ENCODE results near the gene MRGPRX3. TPM values are rescaled to one million over a fixed set of nuclear protein-coding genes. Genes with fewer than 3 reads are reported as not detected.

MRGPRX3 gene
- total RNA-seq, result not detected in 2 replicates

GRCh38 chr11:18132341-18132740 lies at the start of gene MRGPRX3:
MRGPRX3 (plus strand) TSS chr11:18132571; CDS start chr11:18137203, 4,632 bp downstream.

GRCh38 chr11:18105802-18106574 lies 26.4 kb upstream of the MRGPRX3 start, which contains the start of gene SAAL1:
SAAL1 (minus strand) TSS chr11:18106082; CDS start chr11:18106041, 41 bp downstream.

GRCh38 chr11:18172666-18173065 lies 40.3 kb downstream of the MRGPRX3 start, which contains the start of gene MRGPRX4:
MRGPRX4 (plus strand) TSS chr11:18172837; CDS start chr11:18173257, 420 bp downstream.

Other genes starting within 250 kb of the MRGPRX3 start
- 34.4 and 37.9 TPM in 2 replicates for gene SERGEF, start 119.5 kb upstream of the MRGPRX3 start, total RNA-seq
- gene TPH1, start 86.3 kb upstream of the MRGPRX3 start, total RNA-seq, result under 0.01 and 0.12 TPM in 2 replicates
- gene SAAL1, start 26.5 kb upstream of the MRGPRX3 start, total RNA-seq, result 10.0 and 11.9 TPM in 2 replicates
- not detected in 2 replicates for gene MRGPRX4, start 40.3 kb downstream of the MRGPRX3 start, total RNA-seq
- not detected in 2 replicates for gene SAA4, start 104.2 kb downstream of the MRGPRX3 start, total RNA-seq
- gene SAA2, start 116.1 kb downstream of the MRGPRX3 start, total RNA-seq, result not detected in 2 replicates
- gene SAA1, start 133.7 kb downstream of the MRGPRX3 start, total RNA-seq, result not detected in 2 replicates
- gene HPS5, start 189.6 kb downstream of the MRGPRX3 start, total RNA-seq, result 51.9 and 60.8 TPM in 2 replicates
- gene GTF2H1, start 190.0 kb downstream of the MRGPRX3 start, total RNA-seq, result 59.1 and 77.4 TPM in 2 replicates